ENCODE data around the gene KCNQ4. TPM values are rescaled to one million over a fixed set of nuclear protein-coding genes. Genes with fewer than 3 reads are reported as not detected.

The KCNQ4 gene
- total RNA-seq, 2 experiments from 2014 or later, result 0.38 to 0.43 TPM

DNA sequence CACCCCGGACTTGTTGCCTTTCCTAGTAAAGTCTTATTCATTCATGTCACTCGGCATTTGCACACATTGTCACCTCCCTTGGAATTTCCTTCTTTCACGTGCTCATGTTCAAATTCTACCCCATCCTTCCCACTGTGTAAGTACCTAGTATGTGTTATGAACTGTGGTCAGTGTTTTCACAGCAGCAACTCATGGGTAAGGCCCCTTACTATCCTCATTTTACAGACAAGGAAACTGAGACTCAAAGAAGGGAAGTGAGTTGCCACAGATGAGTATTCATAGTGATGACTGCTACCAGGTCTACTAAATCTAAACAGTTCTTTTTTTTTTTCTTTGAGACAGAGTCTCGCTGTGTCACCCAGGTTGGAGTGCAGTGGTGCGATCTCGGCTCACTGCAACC is 68.1 kb downstream of the KCNQ4 start:
- POLR2A ChIA-PET, result interaction anchor here (0.6 to 1.8 kb wide), 2 partner anchors 15 to 78 kb away, joined by 5 to 9 read pairs; no protein-coding TSS in a partner anchor
- H3K36me3 Mint-ChIP-seq (ENCODE audit: low read depth), result no peaks in the 10 kb centered on the region
- intact Hi-C loops (cut with micrococcal nuclease), result loop anchor here (2.0 kb wide), 1 partner anchor 77 kb away; no protein-coding TSS in a partner anchor
- no peak overlapping the region for H3K27ac Mint-ChIP-seq
- H3K9me3 Mint-ChIP-seq, result no peaks in the 10 kb centered on the region
- no peak for DNase-seq
- peaks cover 6% of the 10 kb centered on the region for H3K4me1 Mint-ChIP-seq (ENCODE audit: low read depth)
- no peaks in the 10 kb centered on the region for H3K27me3 Mint-ChIP-seq
- TF ChIP-seq, protein P1, sequence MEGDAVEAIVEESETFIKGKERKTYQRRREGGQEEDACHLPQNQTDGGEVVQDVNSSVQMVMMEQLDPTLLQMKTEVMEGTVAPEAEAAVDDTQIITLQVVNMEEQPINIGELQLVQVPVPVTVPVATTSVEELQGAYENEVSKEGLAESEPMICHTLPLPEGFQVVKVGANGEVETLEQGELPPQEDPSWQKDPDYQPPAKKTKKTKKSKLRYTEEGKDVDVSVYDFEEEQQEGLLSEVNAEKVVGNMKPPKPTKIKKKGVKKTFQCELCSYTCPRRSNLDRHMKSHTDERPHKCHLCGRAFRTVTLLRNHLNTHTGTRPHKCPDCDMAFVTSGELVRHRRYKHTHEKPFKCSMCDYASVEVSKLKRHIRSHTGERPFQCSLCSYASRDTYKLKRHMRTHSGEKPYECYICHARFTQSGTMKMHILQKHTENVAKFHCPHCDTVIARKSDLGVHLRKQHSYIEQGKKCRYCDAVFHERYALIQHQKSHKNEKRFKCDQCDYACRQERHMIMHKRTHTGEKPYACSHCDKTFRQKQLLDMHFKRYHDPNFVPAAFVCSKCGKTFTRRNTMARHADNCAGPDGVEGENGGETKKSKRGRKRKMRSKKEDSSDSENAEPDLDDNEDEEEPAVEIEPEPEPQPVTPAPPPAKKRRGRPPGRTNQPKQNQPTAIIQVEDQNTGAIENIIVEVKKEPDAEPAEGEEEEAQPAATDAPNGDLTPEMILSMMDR (IDR thresholded peaks at IDR 0.05), result no peak
- no peak overlapping the region for H3K4me3 Mint-ChIP-seq
- ATAC-seq, result no peak
- CTCF ChIA-PET, result interaction anchor here (1.1 to 5.9 kb wide), 11 partner anchors 9 to 320 kb away, joined by 3 to 169 read pairs (median 12); partner anchors contain the start of genes CITED4 and ZNF684

DNA sequence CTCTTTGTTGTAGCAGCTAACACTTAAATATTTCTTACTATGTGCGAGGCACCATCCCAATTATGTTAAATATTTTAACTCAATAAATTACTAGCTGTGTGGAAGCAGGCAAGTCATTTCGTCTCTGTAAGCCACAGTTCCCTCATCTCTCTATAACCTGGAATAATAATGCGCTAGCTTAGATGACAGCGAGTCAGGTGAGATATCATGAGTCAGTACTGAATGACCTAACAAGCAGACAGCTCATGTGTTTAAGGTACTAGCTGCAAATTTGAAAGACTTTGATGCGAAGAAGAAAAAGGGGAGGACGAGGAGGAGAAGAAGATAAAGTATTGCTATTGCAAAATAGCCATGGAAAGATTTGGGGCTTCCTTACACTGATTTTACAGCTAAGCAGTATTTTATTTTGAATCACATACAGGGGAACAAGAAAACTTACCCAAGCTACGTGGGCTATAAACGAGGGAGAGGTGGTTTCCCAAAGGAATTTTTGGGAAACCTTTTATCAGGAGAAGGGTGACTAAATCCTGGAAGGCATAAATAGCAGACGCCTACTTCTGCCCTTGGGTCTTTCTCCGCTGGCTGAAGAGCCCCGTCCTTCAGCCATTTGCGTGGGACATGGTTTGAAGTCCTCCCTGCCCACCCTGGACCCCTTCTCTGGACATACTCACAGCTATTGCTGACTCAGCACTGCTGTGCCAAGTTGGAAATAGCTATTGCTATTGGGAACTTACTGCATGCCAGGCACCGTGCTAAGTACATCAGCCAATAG is 69.7 kb downstream of the KCNQ4 start:
- no peak overlapping the region for H3K4me3 Mint-ChIP-seq

DNA sequence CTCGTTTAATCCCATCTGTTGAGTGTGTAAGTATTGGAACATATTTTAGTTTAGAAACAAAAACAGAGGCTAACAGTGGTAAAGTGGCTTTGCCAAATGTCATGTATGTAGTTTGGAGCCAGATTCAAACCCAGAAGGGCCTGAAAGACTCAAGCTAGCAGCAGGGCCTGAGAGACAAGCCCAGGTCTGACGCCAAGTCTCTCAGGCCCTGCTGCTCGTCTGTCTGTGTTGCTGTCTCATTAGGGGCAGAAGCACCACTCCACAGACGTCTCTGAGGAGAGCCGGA is 70.2 kb downstream of the KCNQ4 start:
- no peak for DNase-seq
- Mint-ChIP-seq H3K4me3 (no peak overlapping the region), H3K27me3 (no peaks in the 10 kb centered on the region), H3K9me3 (no peaks in the 10 kb centered on the region), H3K27ac (no peak overlapping the region), H3K4me1 (ENCODE audit: low read depth) (peaks cover 6% of the 10 kb centered on the region), H3K36me3 (ENCODE audit: low read depth) (no peaks in the 10 kb centered on the region)
- intact Hi-C loops (cut with micrococcal nuclease), result no loop called here
- CTCF ChIA-PET, result interaction anchor here (1.0 to 4.6 kb wide), 5 partner anchors 9 to 98 kb away, joined by 4 to 42 read pairs (median 8); partner anchors contain the start of gene CITED4
- no peak for ATAC-seq
- POLR2A ChIA-PET, result no interaction called here
- TF ChIP-seq, protein P1 (IDR thresholded peaks at IDR 0.05), result no peak

More for the DNA sequence above, 69.7 kb downstream of the KCNQ4 start:
- CTCF ChIA-PET, result interaction anchor here (0.8 to 4.6 kb wide), 9 partner anchors 9 to 321 kb away, joined by 3 to 42 read pairs (median 4); partner anchors contain the start of gene CITED4
- Mint-ChIP-seq H3K27ac (no peak overlapping the region), H3K4me1 (ENCODE audit: low read depth) (peaks cover 6% of the 10 kb centered on the region), H3K27me3 (no peaks in the 10 kb centered on the region), H3K36me3 (ENCODE audit: low read depth) (no peaks in the 10 kb centered on the region), H3K9me3 (no peaks in the 10 kb centered on the region)
- DNase-seq (no peak), ATAC-seq (no peak)
- TF ChIP-seq, protein P1 (IDR thresholded peaks at IDR 0.05), result no peak
- intact Hi-C loops (cut with micrococcal nuclease), result no loop called here
- POLR2A ChIA-PET, result interaction anchor here (1.0 to 1.1 kb wide), 2 partner anchors 9 to 98 kb away, joined by 3 to 6 read pairs; partner anchors contain the start of gene CITED4

DNA sequence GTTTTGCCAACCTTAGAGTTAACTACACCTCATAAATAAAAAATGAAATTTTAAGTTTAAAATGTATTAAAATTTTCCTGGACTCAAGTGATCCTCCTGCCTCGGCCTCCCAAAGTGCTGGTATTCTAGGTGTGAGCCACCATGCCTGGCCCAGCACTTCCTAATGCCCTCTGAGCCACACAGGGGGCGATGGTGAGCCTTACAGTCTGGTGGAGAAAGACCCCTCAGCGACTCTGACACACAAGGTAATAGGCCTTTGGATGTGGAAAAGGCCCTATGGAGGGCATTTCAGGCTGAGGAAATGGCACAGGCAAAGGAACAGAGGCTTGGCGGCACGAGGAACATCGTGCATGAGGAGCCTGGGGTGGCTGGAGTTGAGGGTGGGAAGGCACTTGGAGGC is 71.9 kb downstream of the KCNQ4 start:
- CTCF ChIA-PET, result interaction anchor here (0.9 to 5.5 kb wide), 4 partner anchors 82 to 98 kb away, joined by 3 to 42 read pairs (median 20); no protein-coding TSS in a partner anchor
- H3K4me1 Mint-ChIP-seq (ENCODE audit: low read depth), result no peaks in the 10 kb centered on the region
- no peaks in the 10 kb centered on the region for H3K9me3 Mint-ChIP-seq
- H3K27ac Mint-ChIP-seq, result no peak overlapping the region
- no peaks in the 10 kb centered on the region for H3K36me3 Mint-ChIP-seq (ENCODE audit: low read depth)
- POLR2A ChIA-PET, result no interaction called here
- DNase-seq (peak; percentile 63), ATAC-seq (peak; percentile 58)
- TF ChIP-seq, protein P1 (IDR thresholded peaks at IDR 0.05), result peak; percentile 53
- H3K4me3 Mint-ChIP-seq, result no peak overlapping the region
- intact Hi-C loops (cut with micrococcal nuclease), result no loop called here
- no peaks in the 10 kb centered on the region for H3K27me3 Mint-ChIP-seq

DNA sequence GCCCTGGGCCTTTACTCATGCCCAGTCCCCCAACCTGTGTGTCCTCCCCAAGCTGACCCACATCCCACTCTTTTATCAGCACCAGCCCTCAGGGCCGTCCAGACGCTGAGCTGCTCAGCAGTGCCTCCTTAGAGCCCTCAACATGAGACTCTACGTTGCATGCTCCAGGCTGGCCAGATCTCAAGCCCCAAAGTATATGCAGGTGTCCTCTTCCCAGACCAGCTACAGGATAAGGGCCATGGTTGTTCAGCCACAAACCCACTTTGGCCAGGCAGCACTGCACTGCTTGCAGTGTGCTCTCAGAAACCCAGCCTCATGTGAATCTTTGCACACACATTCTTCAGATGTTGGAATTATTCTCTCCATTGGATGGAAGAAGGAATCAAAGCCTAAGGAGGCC is 72.5 kb downstream of the KCNQ4 start:
- H3K9me3 Mint-ChIP-seq, result no peaks in the 10 kb centered on the region
- H3K4me3 Mint-ChIP-seq, result no peak overlapping the region
- ChIA-PET CTCF (interaction anchor here (0.9 to 5.5 kb wide), 4 partner anchors 83 to 97 kb away, joined by 3 to 42 read pairs (median 20); no protein-coding TSS in a partner anchor), POLR2A (no interaction called here)
- intact Hi-C loops (cut with micrococcal nuclease), result no loop called here
- ATAC-seq (no peak), DNase-seq (no peak)
- TF ChIP-seq, protein P1 (IDR thresholded peaks at IDR 0.05), result no peak
- peaks cover 4% of the 10 kb centered on the region for H3K4me1 Mint-ChIP-seq (ENCODE audit: low read depth)
- no peak overlapping the region for H3K27ac Mint-ChIP-seq
- H3K27me3 Mint-ChIP-seq, result peaks cover 3% of the 10 kb centered on the region
- H3K36me3 Mint-ChIP-seq (ENCODE audit: low read depth), result no peaks in the 10 kb centered on the region

Measured in activated CD8-positive, alpha-beta T cell treated with anti-CD3 and anti-CD28 coated beads for 36 hours (primary cell).